Vagina (tissue), 2 donors: ENCODE measurements around the gene ADCY5. TPM values are rescaled to one million over a fixed set of nuclear protein-coding genes. Genes with fewer than 3 reads are reported as not detected.

Experiments used
- DNase-seq, 2 donors: peaks; one replicate each; pipeline ENCODE4 v3.0.0-alpha.2; 2017; ENCODE audit errors: extremely low spot score in 2 of 2
- H3K27ac ChIP-seq: fragments of 200-600 bp; sonication (generic); one replicate; pipeline ENCODE4 v1.5.1; 2019
- H3K27me3 ChIP-seq: fragments of 200-600 bp; sonication (generic); one replicate; pipeline ENCODE4 v1.5.1; 2019
- H3K36me3 ChIP-seq, 2 donors: fragments of 200-600 bp; sonication (generic); one replicate each; pipeline ENCODE4 v1.5.1; 2017 to 2019
- H3K4me1 ChIP-seq: fragments of 200-600 bp; sonication (generic); one replicate; pipeline ENCODE4 v1.5.1; 2019
- H3K4me3 ChIP-seq, 2 donors: fragments of 200-600 bp; sonication (generic); 1 replicate in 1 of 2; 2 replicates in 1 of 2; pipeline ENCODE4 v1.5.1; 2016 to 2019
- H3K9me3 ChIP-seq: fragments of 200-600 bp; sonication (generic); one replicate; pipeline ENCODE4 v1.5.1; 2019
- CTCF ChIP-seq, 3 experiments: fragments of 450-650 bp in 2 of 3; fragments of 200-600 bp in 1 of 3; sonication (generic) in 1 of 3; IDR thresholded peaks; one replicate each; pipeline ENCODE4 v1.5.1; 2017 to 2019; ENCODE audit warnings: antibody characterized with exemption in 3 of 3, mild to moderate bottlenecking in 2 of 3, moderate library complexity in 2 of 3
- POLR2A ChIP-seq, 2 donors: fragments of 450-650 bp; IDR thresholded peaks; one replicate each; pipeline ENCODE4 v1.6.1; 2017; ENCODE audit warnings: antibody characterized with exemption in 2 of 2, mild to moderate bottlenecking in 2 of 2, moderate library complexity in 2 of 2
- POLR2AphosphoS5 ChIP-seq, 2 donors: sonication (generic); formaldehyde crosslinking; IDR thresholded peaks; one replicate each; pipeline ENCODE4 v1.9.0; 2017; ENCODE audit warnings: antibody characterized with exemption in 2 of 2, mild to moderate bottlenecking in 2 of 2, low read depth in 1 of 2; ENCODE audit not compliant: insufficient read depth in 1 of 2
- intact Hi-C: fragments of 100-400 bp; cut with DNase I; formaldehyde crosslinking; loops from one replicate; pipeline ENCODE4 v1.15.1; 2023
- total RNA-seq: library from RNA; depleted of rRNA; stranded (reverse); fragments of >200 nt; gene quantifications from one replicate; pipeline ENCODE4 v1.2.3, GENCODE V29; 2016

The ADCY5 gene
- total RNA-seq, 1 donor from 2014 or later, result 16.7 TPM

GRCh38 chr3:123336441-123336851, 112.4 kb downstream of the ADCY5 start:
- no peak for TF ChIP-seq POLR2A (IDR thresholded peaks at IDR 0.05)
- no peak for TF ChIP-seq CTCF (IDR thresholded peaks at IDR 0.05)
- no peak for TF ChIP-seq POLR2AphosphoS5 (IDR thresholded peaks at IDR 0.05; ENCODE audit: insufficient read depth in 1 of 2, low read depth in 1 of 2)
- Histone ChIP-seq H3K9me3 (no peaks in the 10 kb centered on the region), H3K4me3 (no peak overlapping the region), H3K36me3 (no peaks in the 10 kb centered on the region), H3K4me1 (no peaks in the 10 kb centered on the region), H3K27ac (no peak overlapping the region), H3K27me3 (no peaks in the 10 kb centered on the region)
- intact Hi-C loops, result loop anchor here (5.0 kb wide), 1 partner anchor 1591 kb away; no protein-coding TSS in a partner anchor
- DNase-seq, result no peak

GRCh38 chr3:123336001-123336400, 112.9 kb downstream of the ADCY5 start:
- Histone ChIP-seq H3K4me3 (no peak overlapping the region), H3K27ac (no peak overlapping the region), H3K36me3 (no peaks in the 10 kb centered on the region), H3K4me1 (no peaks in the 10 kb centered on the region), H3K27me3 (no peaks in the 10 kb centered on the region), H3K9me3 (no peaks in the 10 kb centered on the region)
- intact Hi-C loops, result loop anchor here (5.0 kb wide), 1 partner anchor 1591 kb away; no protein-coding TSS in a partner anchor
- TF ChIP-seq CTCF (IDR thresholded peaks at IDR 0.05) (no peak), POLR2AphosphoS5 (IDR thresholded peaks at IDR 0.05; ENCODE audit: insufficient read depth in 1 of 2, low read depth in 1 of 2) (no peak), POLR2A (IDR thresholded peaks at IDR 0.05) (no peak)
- no peak for DNase-seq

- no peaks in the 10 kb centered on the region for H3K4me1 ChIP-seq
- no peak overlapping the region for H3K27ac ChIP-seq
- H3K9me3 ChIP-seq, result no peaks in the 10 kb centered on the region
- no peaks in the 10 kb centered on the region for H3K27me3 ChIP-seq
- no peak for DNase-seq
- no peak overlapping the region for H3K4me3 ChIP-seq
- intact Hi-C loops, result loop anchor here (5.0 kb wide), 1 partner anchor 1592 kb away; no protein-coding TSS in a partner anchor
- no peaks in the 10 kb centered on the region for H3K36me3 ChIP-seq
- TF ChIP-seq POLR2AphosphoS5 (IDR thresholded peaks at IDR 0.05; ENCODE audit: insufficient read depth in 1 of 2, low read depth in 1 of 2), result no peak
- no peak for TF ChIP-seq POLR2A (IDR thresholded peaks at IDR 0.05)
- TF ChIP-seq CTCF (IDR thresholded peaks at IDR 0.05), result no peak
Observed at GRCh38 chr3:123335007-123335670, 113.8 kb downstream of the ADCY5 start.

GRCh38 chr3:123334056-123334455, 114.8 kb downstream of the ADCY5 start:
- H3K27me3 ChIP-seq, result no peaks in the 10 kb centered on the region
- no peaks in the 10 kb centered on the region for H3K9me3 ChIP-seq
- H3K4me1 ChIP-seq, result no peaks in the 10 kb centered on the region
- intact Hi-C loops, result no loop called here
- DNase-seq, result no peak
- no peak overlapping the region for H3K27ac ChIP-seq
- TF ChIP-seq CTCF (IDR thresholded peaks at IDR 0.05) (no peak), POLR2AphosphoS5 (IDR thresholded peaks at IDR 0.05; ENCODE audit: insufficient read depth in 1 of 2, low read depth in 1 of 2) (no peak), POLR2A (IDR thresholded peaks at IDR 0.05) (no peak)
- no peak overlapping the region for H3K4me3 ChIP-seq
- H3K36me3 ChIP-seq, result no peaks in the 10 kb centered on the region

GRCh38 chr3:123333401-123333800, 115.5 kb downstream of the ADCY5 start:
- no peaks in the 10 kb centered on the region for H3K36me3 ChIP-seq
- no peaks in the 10 kb centered on the region for H3K4me1 ChIP-seq
- no peak overlapping the region for H3K27ac ChIP-seq
- H3K9me3 ChIP-seq, result no peaks in the 10 kb centered on the region
- intact Hi-C loops, result no loop called here
- H3K27me3 ChIP-seq, result no peaks in the 10 kb centered on the region
- DNase-seq, result no peak
- H3K4me3 ChIP-seq, result no peak overlapping the region
- TF ChIP-seq POLR2A (IDR thresholded peaks at IDR 0.05) (no peak), POLR2AphosphoS5 (IDR thresholded peaks at IDR 0.05; ENCODE audit: insufficient read depth in 1 of 2, low read depth in 1 of 2) (no peak), CTCF (IDR thresholded peaks at IDR 0.05) (no peak)
